SH-SY5Y (cell line): ENCODE measurements around the gene EPS8L2.

Source experiments
- GATA2 ChIP-seq: IDR thresholded peaks from 2 replicates; pipeline ENCODE4 v1.6.1; 2011; ENCODE audit warnings: mild to moderate bottlenecking, low read depth, low read length
- GATA3 ChIP-seq: IDR thresholded peaks from 2 replicates; pipeline ENCODE4 v1.6.1; 2011; ENCODE audit warnings: low read depth, mild to moderate bottlenecking, low read length, moderate library complexity

- TF ChIP-seq GATA2 (no peak), GATA3 (no peak)
Observed at GRCh38 chr11:727281-727701, 21.3 kb downstream of the EPS8L2 start.
